NCI-H524 (cell line): ENCODE results near the gene CFAP141.

Experiments used
- DNase-seq, 2 experiments: peaks; one replicate each; lab custom pipeline; 2025; lab: John Stamatoyannopoulos, UW

CFAP141 gene

DNA sequence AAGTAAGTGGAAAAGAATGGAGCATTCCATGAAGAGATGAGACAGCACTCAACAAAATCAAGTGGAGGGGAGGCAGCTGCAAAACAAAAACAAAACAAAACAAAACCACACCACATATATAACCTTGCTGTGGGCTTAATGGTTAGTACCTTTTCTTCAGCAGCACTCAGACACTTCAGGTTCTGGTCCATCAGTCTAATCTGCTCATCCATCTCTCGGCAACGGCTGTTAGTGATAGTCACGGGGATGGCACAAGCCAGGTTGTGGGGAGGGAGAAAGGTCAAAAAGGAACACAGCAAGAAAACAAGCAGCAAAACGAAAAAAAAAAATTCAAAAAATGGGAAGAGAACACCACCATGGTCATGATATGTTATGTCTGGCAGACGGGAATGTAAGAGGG is 34.3 kb downstream of the CFAP141 start:
- no peak for DNase-seq

DNA sequence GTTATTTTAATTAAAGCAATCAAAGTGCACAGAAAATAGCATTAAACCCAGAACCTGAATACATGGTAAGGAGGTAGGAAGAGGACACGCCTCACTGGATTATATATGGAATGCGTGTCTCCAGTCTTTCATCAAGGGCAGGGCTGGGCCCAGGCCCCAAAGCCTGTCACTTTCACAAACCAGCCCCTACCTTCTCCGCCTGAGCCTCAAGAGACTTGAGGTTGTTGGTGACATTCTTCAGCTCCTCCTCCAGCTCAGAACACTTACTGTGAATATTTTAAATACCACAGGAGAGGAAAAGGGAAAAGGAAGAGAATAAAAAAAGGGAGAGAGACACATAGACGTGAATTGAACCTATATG is 34.9 kb downstream of the CFAP141 start:
- DNase-seq, result no peak

DNA sequence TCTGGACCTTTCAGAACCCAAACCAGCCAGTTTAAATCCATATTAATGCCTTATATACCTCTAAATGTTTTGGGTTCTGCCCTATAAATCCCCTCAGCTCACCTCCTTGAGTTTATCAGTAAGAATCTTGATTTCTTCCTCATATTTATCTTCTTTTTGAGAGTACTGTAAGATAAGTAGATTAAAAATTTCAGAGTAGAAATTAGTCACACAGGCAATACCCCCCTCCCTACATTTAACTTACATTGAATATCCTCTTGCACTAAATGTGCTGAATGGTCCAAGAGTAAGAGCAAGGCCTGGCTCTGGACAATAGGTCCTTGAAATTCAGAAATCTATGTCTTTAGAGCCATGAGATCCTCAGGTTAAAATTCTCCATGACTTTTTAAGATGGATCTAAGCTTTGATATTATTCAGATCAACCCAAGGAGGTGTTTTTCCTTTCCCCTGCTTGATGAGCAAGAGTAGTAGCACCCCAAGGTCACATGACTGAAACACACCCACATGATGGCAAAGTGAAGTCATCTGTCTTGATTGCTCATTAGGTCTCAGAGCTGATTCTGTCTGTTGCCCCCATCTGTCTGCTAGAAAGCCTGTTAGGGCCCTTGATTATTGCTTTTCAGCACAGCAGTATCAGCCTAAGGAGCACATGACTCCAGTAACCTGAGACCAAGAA is 35.4 kb downstream of the CFAP141 start:
- peak in 1 of 2 experiments; percentile 56 for DNase-seq

DNA sequence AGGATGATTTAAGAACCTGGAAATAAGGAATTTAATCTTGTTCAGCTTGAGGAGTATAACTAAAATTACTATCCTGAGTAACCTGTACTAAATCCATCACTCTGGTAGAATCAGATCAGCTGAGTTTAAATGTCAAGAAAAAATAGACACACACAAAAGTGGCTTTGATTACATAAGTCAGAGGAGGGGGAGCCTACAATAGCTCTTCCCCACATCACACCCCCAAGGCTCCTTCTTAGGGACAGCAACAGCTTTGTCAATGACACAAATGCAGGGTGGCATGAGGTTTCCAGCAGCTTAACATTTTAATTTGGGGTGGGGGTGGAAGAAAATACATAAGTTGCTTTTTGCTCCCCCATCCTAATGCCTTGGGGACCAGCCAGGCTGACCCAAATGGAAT is 38.7 kb downstream of the CFAP141 start:
- DNase-seq, result no peak

DNA sequence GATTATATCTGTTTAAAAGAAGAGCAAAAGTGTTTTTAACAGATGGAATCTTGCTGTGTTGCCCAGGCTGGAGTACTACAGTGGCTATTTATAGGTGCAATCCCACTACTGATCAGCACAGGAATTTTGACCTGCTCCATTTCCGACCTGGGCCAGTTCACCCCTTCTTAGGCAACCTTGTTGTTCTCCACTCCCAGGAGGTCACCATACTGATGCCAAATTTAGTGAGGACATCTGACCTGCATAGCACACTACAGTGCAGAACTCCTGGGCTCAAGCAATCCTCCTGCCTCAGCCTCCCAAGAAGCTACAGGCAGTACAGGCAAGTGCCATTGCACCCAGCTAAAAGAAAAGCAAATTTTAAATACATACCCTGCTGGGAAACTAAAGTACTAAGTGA is 39.9 kb downstream of the CFAP141 start:
- no peak for DNase-seq

DNA sequence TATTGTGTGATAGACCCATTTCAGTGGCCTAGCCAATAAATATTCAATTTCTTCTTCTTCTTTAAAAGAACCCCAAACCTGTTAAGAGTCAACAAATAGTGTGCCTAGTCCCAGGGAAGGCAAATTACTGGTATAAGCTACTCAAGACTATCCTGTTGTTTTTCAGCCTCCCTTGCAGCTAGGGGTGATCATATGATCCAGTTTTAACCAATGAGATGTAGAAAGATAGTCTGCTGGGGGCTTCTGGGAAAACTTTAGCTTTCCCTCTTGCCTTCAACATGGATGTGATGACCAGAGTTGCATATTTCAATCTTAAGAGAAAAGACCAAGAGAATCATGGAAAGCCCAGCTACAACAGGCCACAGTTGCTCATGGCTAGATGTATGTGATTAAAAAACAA is 46.6 kb downstream of the CFAP141 start:
- DNase-seq, result no peak

DNA sequence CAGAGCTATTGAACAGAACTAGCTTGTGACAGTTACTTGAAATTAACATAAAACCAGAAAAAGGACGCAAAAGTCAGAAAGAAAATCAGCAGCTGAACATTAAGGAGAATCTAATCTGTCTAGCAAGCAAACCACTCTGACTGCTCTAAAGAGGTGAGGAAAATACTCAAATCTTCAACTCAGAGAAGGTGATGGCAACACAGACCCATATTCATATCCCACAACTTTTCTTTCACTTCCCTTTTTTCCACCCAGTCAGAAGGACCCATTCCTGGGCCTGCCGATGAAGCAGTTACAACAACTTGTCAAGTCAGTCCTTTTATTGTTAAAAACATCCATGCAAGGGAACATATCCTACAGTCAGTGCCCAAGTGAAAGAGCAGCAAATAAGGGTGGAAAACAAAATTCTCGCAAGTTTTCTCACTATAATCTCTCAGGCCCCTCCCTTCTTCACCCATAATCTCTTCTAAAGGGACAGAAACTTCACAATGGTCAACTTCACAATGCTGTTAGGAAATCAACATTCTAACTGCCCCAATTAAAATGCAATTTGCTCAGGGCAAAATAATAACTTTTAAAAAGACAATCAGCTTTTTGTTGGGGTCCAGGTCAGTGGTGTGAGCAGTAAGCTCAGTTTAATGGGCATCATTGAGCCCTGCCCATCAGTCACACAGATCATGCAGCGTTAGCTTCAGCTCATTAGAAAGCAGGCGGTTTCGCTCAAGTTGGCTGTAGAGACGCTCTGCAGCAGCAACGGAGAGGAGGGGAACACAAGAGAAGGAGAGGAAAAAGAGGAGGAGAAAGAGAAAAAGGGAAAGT is 47.6 kb downstream of the CFAP141 start:
- no peak for DNase-seq

DNA sequence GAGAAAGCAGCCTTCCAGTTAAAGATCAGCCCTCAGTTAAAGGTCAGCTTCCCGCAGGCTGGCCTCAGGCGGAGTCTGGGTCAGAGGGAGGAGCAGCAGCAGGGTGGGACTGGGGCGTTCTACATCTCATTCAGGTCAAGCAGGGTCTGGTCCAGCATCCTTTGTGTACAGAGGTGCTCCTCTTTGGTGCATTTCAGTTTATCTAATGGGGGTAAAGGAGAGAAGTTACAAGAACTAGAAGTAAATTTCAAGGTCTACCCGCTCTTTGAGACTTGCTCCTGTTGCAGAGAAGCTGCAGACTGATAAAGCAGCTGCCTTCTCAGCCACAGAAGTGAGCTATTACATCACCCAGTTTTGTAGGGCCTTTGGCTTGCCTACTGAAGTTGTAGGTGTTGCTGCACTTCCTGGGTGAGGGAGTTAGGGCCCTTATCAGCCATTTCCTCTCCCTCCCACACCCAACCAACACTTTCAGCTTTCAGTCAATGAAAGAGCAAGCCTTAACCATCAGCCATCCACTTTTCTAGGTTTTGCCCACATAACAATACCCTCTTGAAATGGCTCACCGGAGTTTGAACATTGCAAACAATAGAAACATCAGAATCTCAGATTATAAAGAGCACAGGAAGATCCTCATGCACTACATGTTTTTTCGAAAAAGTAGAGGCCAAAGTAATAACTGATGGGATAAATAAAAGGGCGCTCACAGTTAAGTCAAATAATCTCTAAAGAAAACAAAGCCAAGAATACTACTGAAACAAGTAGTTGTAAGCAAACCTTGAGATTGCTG is 48.4 kb downstream of the CFAP141 start:
- DNase-seq, result no peak

DNA sequence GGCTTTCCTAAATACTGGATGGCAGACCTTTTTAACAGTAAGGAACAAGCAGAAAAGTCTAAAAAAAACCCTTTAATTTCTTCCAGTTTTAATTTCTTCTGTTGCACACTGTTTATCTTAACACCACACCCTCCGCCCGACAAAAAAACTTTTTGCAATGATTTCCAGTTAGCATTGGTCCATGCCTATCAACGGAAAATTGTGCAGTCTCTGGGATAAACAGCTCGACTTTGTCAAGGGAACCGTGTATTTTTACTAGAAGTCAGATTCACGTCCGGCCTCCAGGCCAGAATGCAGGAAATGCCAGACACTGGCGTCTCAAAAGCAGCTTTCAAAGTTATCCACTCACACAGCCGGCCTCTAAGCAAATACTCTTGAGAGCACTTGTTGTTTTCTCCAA is 50.9 kb downstream of the CFAP141 start:
- no peak for DNase-seq

DNA sequence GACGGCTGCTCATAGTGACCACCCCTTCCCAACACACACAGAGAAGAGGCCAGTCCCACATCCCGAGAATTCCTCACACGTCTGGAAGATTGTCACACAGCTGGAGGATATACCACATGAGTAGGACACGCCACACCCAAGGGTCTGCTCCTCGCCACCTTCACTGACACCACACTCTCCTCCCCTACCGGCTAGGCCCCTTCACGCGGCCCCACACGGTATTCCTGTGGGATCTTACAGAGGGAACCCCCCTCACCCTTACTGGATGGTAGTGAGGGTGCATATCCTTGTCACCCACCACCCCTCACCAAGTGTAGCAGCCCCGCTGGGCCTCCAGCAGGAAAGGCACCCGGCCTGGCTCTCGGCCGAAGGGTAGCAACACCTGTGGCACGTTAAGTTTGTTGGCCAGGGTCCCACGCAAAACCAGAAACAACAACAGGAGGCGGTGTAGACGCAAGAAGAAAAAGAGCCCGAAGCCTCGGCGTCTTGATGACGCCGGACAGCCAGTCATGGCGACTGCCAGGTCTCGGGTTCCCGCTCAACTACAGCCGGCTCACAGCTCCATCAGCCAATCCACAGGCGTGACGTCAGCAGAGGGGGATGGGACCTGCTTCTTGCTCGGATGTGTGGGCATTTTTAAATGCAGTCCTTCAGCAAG is 51.5 kb downstream of the CFAP141 start, which contains the start of gene NUP210L:
Gene NUP210L, minus strand, starts transcription at position 540 of the 658 bp plus-strand sequence.
- DNase-seq, result no peak

DNA sequence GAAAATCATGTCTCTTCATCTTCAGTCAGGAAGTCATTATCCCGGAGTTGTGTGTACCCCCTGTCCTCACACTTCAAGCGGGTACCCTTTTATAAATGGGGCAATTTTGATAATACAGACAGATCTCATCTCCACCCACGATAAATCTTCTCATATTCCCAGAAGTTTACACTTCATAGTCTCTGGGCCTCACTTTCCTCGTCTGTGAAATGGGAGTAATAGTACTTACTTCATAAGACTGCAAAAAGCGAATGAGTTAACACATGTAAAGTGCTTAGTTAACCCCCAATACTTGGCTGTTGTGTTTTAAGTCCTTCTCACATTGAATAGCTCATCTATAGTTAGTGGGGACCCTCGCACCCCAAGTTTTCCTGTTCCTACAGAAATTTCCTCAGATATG is 52.1 kb downstream of the CFAP141 start:
- no peak for DNase-seq

DNA sequence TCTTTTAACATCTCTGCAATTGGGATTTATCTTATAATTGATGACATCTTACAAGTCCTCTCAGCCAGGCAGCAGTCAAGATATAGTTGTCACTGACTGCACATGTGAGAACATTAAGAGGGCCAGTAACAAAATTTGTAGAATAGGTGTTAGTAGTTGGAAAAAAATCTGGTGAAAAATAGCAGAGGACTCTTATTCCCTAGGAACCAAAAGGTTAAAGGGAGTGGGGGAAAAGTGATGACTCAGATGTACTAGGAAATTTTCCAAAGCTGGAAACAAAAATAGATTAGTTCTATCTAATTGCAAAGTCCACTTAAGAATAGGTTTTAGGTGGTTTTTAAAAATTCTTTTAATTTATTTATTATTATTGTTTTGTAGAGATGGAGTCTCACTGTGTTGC is 54.8 kb downstream of the CFAP141 start:
- DNase-seq, result no peak
